ENCODE measurements around the gene PRSS23. TPM values are rescaled to one million over a fixed set of nuclear protein-coding genes. Genes with fewer than 3 reads are reported as not detected.
"Not testable (repeated sequence)": the region's sequence is repeated elsewhere in the genome, so short reads cannot be mapped to it uniquely, and the experiment has no call there.

PRSS23 gene
- 10 to 100 TPM in 2 of 3 donors, 1 to 10 TPM in 1; 6.6 to 12.1 (median 10.4) TPM for total RNA-seq

GRCh38 chr11:86800076-86800959 is at the start of gene PRSS23:
Gene PRSS23 (plus strand): TSS chr11:86800542. CDS start chr11:86807644, 7,102 bp downstream.
- ATAC-seq: peak; percentile 81 to 86
- H3K9me3 Mint-ChIP-seq: no peaks in the 10 kb centered on the region
- no peaks in the 10 kb centered on the region for H3K36me3 Mint-ChIP-seq (ENCODE audit: insufficient read depth)
- DNase-seq: no peak
- peak within 1 kb of the TSS; percentile 78 for H3K4me3 Mint-ChIP-seq
- H3K27me3 Mint-ChIP-seq (ENCODE audit: low read depth): peaks cover 49% of the 10 kb centered on the region
- peaks cover 22% of the 10 kb centered on the region for H3K4me1 Mint-ChIP-seq (ENCODE audit: low read depth)

- H3K9me3 Mint-ChIP-seq: no peaks in the 10 kb centered on the region
- no peaks in the 10 kb centered on the region for H3K4me1 Mint-ChIP-seq (ENCODE audit: low read depth)
- DNase-seq (no peak), ATAC-seq (no peak)
- no peaks in the 10 kb centered on the region for H3K27me3 Mint-ChIP-seq (ENCODE audit: low read depth)
- H3K4me3 Mint-ChIP-seq: no peak overlapping the region
- H3K36me3 Mint-ChIP-seq (ENCODE audit: insufficient read depth): no peaks in the 10 kb centered on the region
These were observed 46.9 kb upstream of the PRSS23 start for GRCh38 chr11:86753459-86753858.

- no peaks in the 10 kb centered on the region for H3K27me3 Mint-ChIP-seq (ENCODE audit: low read depth)
- DNase-seq (no peak), ATAC-seq (no peak)
- H3K4me3 Mint-ChIP-seq: no peak overlapping the region
- no peaks in the 10 kb centered on the region for H3K9me3 Mint-ChIP-seq
- H3K36me3 Mint-ChIP-seq (ENCODE audit: insufficient read depth): no peaks in the 10 kb centered on the region
- H3K4me1 Mint-ChIP-seq (ENCODE audit: low read depth): no peaks in the 10 kb centered on the region
These were observed 45.2 kb upstream of the PRSS23 start for GRCh38 chr11:86755146-86755545.

- H3K27me3 Mint-ChIP-seq (ENCODE audit: low read depth): peaks cover 2% of the 10 kb centered on the region
- ATAC-seq (no peak), DNase-seq (no peak)
- H3K36me3 Mint-ChIP-seq (ENCODE audit: insufficient read depth): no peaks in the 10 kb centered on the region
- H3K4me3 Mint-ChIP-seq: no peak overlapping the region
- H3K4me1 Mint-ChIP-seq (ENCODE audit: low read depth): no peaks in the 10 kb centered on the region
- H3K9me3 Mint-ChIP-seq: no peaks in the 10 kb centered on the region
These were observed 42.2 kb upstream of the PRSS23 start for GRCh38 chr11:86758171-86758570.

- Mint-ChIP-seq H3K9me3 (no peaks in the 10 kb centered on the region), H3K4me3 (no peak overlapping the region), H3K4me1 (ENCODE audit: low read depth) (no peaks in the 10 kb centered on the region), H3K27me3 (ENCODE audit: low read depth) (peaks cover 5% of the 10 kb centered on the region), H3K36me3 (ENCODE audit: insufficient read depth) (no peaks in the 10 kb centered on the region)
- DNase-seq (no peak), ATAC-seq (no peak)
These were observed 39.8 kb upstream of the PRSS23 start for GRCh38 chr11:86760577-86760976.

- ATAC-seq: no peak
- H3K4me3 Mint-ChIP-seq: no peak overlapping the region
These were observed 38.4 kb upstream of the PRSS23 start for GRCh38 chr11:86761978-86762377.

GRCh38 chr11:86765203-86765602 is 35.1 kb upstream of the PRSS23 start:
- Mint-ChIP-seq H3K9me3 (no peaks in the 10 kb centered on the region), H3K4me1 (ENCODE audit: low read depth) (no peaks in the 10 kb centered on the region), H3K27me3 (ENCODE audit: low read depth) (peaks cover 5% of the 10 kb centered on the region), H3K4me3 (no peak overlapping the region), H3K36me3 (ENCODE audit: insufficient read depth) (no peaks in the 10 kb centered on the region)
- DNase-seq (no peak), ATAC-seq (no peak)

More at GRCh38 chr11:86761978-86762377, 38.4 kb upstream of the PRSS23 start:
- H3K36me3 Mint-ChIP-seq (ENCODE audit: insufficient read depth): no peaks in the 10 kb centered on the region
- DNase-seq: no peak
- H3K27me3 Mint-ChIP-seq (ENCODE audit: low read depth): peaks cover 5% of the 10 kb centered on the region
- H3K9me3 Mint-ChIP-seq: no peaks in the 10 kb centered on the region
- H3K4me1 Mint-ChIP-seq (ENCODE audit: low read depth): no peaks in the 10 kb centered on the region

GRCh38 chr11:86765878-86766277 is 34.5 kb upstream of the PRSS23 start:
- no peaks in the 10 kb centered on the region for H3K4me1 Mint-ChIP-seq (ENCODE audit: low read depth)

GRCh38 chr11:86769219-86769618 is 31.1 kb upstream of the PRSS23 start:
- ATAC-seq (no peak), DNase-seq (no peak)
- H3K9me3 Mint-ChIP-seq: no peaks in the 10 kb centered on the region
- no peaks in the 10 kb centered on the region for H3K4me1 Mint-ChIP-seq (ENCODE audit: low read depth)
- no peak overlapping the region for H3K4me3 Mint-ChIP-seq
- no peaks in the 10 kb centered on the region for H3K27me3 Mint-ChIP-seq (ENCODE audit: low read depth)
- H3K36me3 Mint-ChIP-seq (ENCODE audit: insufficient read depth): no peaks in the 10 kb centered on the region

More at GRCh38 chr11:86765878-86766277, 34.5 kb upstream of the PRSS23 start:
- H3K4me3 Mint-ChIP-seq: no peak overlapping the region
- no peaks in the 10 kb centered on the region for H3K9me3 Mint-ChIP-seq
- DNase-seq: no peak
- ATAC-seq: no peak
- no peaks in the 10 kb centered on the region for H3K36me3 Mint-ChIP-seq (ENCODE audit: insufficient read depth)
- H3K27me3 Mint-ChIP-seq (ENCODE audit: low read depth): peaks cover 5% of the 10 kb centered on the region

GRCh38 chr11:86770473-86771027 is 29.8 kb upstream of the PRSS23 start:
- H3K27me3 Mint-ChIP-seq (ENCODE audit: low read depth); H3K4me3 Mint-ChIP-seq; H3K36me3 Mint-ChIP-seq (ENCODE audit: insufficient read depth); H3K9me3 Mint-ChIP-seq; ATAC-seq; H3K4me1 Mint-ChIP-seq (ENCODE audit: low read depth); DNase-seq: not testable (repeated sequence)

GRCh38 chr11:86772999-86773398 is 27.3 kb upstream of the PRSS23 start:
- peaks cover 2% of the 10 kb centered on the region for H3K27me3 Mint-ChIP-seq (ENCODE audit: low read depth)
- H3K4me1 Mint-ChIP-seq (ENCODE audit: low read depth): no peaks in the 10 kb centered on the region
- DNase-seq: no peak
- no peaks in the 10 kb centered on the region for H3K36me3 Mint-ChIP-seq (ENCODE audit: insufficient read depth)
- H3K9me3 Mint-ChIP-seq: no peaks in the 10 kb centered on the region
- no peak for ATAC-seq
- no peak overlapping the region for H3K4me3 Mint-ChIP-seq

- ATAC-seq (no peak), DNase-seq (no peak)
- Mint-ChIP-seq H3K4me1 (ENCODE audit: low read depth) (no peaks in the 10 kb centered on the region), H3K9me3 (no peaks in the 10 kb centered on the region), H3K27me3 (ENCODE audit: low read depth) (peaks cover 2% of the 10 kb centered on the region), H3K4me3 (no peak overlapping the region), H3K36me3 (ENCODE audit: insufficient read depth) (no peaks in the 10 kb centered on the region)
These were observed 26.7 kb upstream of the PRSS23 start for GRCh38 chr11:86773513-86774252.

GRCh38 chr11:86774417-86774816 is 25.9 kb upstream of the PRSS23 start:
- ATAC-seq: no peak

GRCh38 chr11:86775361-86775760 is 25.0 kb upstream of the PRSS23 start:
- ATAC-seq: no peak
- no peak overlapping the region for H3K4me3 Mint-ChIP-seq
- no peaks in the 10 kb centered on the region for H3K4me1 Mint-ChIP-seq (ENCODE audit: low read depth)
- no peak for DNase-seq
- H3K9me3 Mint-ChIP-seq: no peaks in the 10 kb centered on the region
- no peaks in the 10 kb centered on the region for H3K36me3 Mint-ChIP-seq (ENCODE audit: insufficient read depth)
- H3K27me3 Mint-ChIP-seq (ENCODE audit: low read depth): peaks cover 10% of the 10 kb centered on the region

More at GRCh38 chr11:86774417-86774816, 25.9 kb upstream of the PRSS23 start:
- Mint-ChIP-seq H3K27me3 (ENCODE audit: low read depth) (peaks cover 6% of the 10 kb centered on the region), H3K36me3 (ENCODE audit: insufficient read depth) (no peaks in the 10 kb centered on the region), H3K9me3 (no peaks in the 10 kb centered on the region), H3K4me3 (no peak overlapping the region), H3K4me1 (ENCODE audit: low read depth) (no peaks in the 10 kb centered on the region)
- DNase-seq: no peak

Data from activated T-cell treated with anti-CD3 and anti-CD28 coated beads, Interleukin-2, amount 50 U/mL, for 4 hours (primary cell).